GM12874 (cell line): ENCODE results near the gene C10orf67.

Experiments
- TF ChIP-seq, protein P1 (sequence below): IDR thresholded peaks from 2 replicates; pipeline ENCODE4 v1.5.1; 2011; ENCODE audit warnings: low read depth, mild to moderate bottlenecking, control low read depth, low read length, moderate library complexity; ENCODE audit not compliant: insufficient read depth

Gene C10orf67

DNA sequence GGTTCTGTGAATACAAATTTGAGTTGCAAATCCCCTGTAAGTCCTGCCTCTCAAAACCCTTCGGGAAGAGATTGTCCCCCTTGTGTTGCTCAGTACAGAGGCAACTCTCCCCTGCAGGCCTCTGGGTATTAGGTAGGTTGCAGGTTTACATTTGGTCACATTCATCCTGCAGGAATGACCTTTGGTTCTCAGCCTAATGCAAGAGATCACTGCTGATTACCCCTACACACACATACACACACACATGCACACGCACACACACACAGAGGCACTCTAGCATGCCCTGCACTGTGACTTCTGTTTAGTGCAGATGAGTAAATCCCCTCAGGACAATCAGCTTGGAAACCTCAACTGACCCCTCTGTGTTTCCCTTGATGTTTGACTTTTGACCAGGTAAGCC, 69.2 kb downstream of the C10orf67 start:
- TF ChIP-seq, protein P1, sequence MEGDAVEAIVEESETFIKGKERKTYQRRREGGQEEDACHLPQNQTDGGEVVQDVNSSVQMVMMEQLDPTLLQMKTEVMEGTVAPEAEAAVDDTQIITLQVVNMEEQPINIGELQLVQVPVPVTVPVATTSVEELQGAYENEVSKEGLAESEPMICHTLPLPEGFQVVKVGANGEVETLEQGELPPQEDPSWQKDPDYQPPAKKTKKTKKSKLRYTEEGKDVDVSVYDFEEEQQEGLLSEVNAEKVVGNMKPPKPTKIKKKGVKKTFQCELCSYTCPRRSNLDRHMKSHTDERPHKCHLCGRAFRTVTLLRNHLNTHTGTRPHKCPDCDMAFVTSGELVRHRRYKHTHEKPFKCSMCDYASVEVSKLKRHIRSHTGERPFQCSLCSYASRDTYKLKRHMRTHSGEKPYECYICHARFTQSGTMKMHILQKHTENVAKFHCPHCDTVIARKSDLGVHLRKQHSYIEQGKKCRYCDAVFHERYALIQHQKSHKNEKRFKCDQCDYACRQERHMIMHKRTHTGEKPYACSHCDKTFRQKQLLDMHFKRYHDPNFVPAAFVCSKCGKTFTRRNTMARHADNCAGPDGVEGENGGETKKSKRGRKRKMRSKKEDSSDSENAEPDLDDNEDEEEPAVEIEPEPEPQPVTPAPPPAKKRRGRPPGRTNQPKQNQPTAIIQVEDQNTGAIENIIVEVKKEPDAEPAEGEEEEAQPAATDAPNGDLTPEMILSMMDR = no peak

- TF ChIP-seq, protein P1 = no peak
Observed at GRCh38 chr10:23270531-23270930, 74.1 kb downstream of the C10orf67 start.

DNA sequence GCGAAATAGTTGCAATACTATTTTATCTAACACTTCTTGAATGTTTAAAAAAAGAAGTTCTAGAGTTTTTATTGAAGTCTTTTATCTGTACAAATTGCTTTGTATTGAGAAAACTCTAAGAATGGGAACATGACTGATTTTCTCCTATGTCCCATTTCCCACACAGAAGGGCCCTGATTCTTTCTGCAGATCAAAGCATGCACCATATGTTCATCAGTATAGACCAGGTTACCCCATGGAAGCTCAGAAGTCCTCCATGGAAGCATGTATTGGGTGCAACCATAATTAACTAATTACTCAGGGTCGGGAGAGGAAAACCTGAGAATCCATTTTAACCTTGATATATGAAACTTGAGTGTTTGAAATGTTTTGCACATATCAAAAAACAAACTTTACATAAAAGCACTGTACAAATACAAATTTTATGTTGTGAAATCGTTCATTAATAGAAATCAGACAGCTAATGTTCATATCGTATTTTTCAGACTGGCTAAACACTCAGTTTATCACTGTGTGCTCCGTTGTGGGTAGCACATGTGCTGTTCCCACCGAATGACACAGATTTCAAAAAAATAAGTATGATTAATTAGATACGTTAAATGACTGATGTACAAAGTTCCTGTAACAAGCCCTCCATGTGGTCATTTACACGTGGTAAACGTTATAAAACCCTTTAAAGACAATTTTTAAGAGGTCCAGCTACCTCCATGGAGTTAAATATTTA, 81.0 kb downstream of the C10orf67 start:
- TF ChIP-seq, protein P1 = no peak

DNA sequence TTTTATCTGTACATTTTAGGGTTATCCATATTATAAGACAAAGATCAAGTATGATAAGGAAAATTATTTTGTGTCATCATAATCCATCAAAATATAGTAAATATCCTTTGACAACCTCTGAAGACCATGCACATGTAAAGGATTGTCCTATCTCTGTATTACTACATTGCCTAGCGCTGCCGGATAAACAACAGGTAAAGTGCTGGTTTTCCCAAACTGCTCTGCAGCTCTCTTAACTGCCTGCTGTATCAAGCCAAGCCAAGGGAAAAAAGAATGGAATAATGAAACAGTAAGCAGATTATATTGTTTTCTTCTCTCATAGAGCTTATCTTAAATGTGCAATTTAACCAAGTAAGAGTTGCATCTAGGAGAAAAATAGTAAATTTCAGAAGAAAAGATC, 81.7 kb downstream of the C10orf67 start:
- TF ChIP-seq, protein P1 = no peak

DNA sequence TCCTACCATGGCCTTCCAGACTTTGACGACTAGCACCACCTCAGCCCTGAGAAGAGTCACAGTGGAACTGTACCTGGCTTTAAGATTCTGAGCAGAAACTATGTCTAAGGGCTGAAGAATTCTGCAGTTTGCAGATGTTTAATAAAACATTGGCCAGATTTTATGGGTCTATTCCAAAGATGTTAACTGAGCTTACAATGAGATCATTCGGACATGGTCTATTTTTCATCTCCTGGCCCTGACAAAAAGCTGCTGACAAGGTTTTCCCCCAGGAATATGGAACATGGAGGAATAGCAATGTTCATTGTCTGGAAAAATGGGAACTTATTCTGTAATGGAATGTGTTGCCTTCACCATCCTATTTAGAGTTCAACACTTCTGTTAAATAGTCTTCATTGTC, 86.1 kb downstream of the C10orf67 start:
- TF ChIP-seq, protein P1 = no peak

DNA sequence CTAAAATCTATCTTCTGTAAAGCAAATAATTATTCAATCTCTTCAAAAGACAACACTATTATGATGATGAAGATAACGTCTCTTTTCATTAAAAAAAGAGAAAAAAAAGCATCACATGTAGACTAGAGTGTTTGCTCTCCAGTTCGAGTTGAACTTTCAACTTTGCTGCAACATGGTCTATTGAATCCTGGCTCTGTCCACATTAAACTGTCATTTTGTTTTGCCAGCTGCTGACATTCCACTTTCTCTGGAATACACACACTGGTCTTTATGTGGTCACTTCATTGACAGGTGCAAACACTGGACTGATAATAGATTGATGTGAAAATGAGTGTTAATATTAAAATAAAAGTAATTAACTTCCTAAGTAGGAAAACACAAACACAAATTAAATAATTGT, 90.8 kb downstream of the C10orf67 start:
- TF ChIP-seq, protein P1 = no peak

GRCh38 chr10:23238015-23238414, 106.6 kb downstream of the C10orf67 start:
- TF ChIP-seq, protein P1 = no peak

DNA sequence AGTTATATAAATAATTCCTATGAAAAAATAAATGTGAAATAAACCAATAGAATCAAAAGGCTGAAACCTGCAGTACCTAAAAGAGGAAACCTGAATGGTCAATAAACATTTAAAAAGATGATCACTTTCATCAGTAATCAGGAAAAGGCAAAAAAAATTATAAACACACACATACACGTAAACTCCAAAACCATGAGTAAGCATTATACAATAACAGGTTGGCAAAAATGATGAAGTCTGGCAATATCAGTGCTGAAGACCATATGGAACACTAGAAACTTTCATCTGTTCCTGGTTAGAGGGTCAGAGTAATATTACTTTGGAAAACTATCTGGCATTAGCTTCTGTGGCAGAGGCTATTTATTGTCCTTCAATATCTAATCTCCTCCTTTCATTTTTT, 114.0 kb downstream of the C10orf67 start:
- TF ChIP-seq, protein P1 = no peak
